Measurements from ENCODE around the gene SASS6.

The SASS6 gene

GRCh38 chr1:100101564-100101963 lies 31.2 kb downstream of the SASS6 start:
- H3K27me3 ChIP-seq = no peaks in the 10 kb centered on the region
- no peak for DNase-seq
- H3K4me3 ChIP-seq (ENCODE audit: low read depth, low read length) = no peak overlapping the region
- TF ChIP-seq CTCF (IDR thresholded peaks at IDR 0.05; ENCODE audit: low read depth, low read length) = no peak
- no peaks in the 10 kb centered on the region for H3K9me3 ChIP-seq
- no peaks in the 10 kb centered on the region for H3K4me1 ChIP-seq
- peaks cover 58% of the 10 kb centered on the region for H3K36me3 ChIP-seq

GRCh38 chr1:100100202-100100601 lies 32.5 kb downstream of the SASS6 start:
- Histone ChIP-seq H3K9me3 (no peaks in the 10 kb centered on the region), H3K27me3 (no peaks in the 10 kb centered on the region), H3K36me3 (peaks cover 49% of the 10 kb centered on the region), H3K4me3 (ENCODE audit: low read depth, low read length) (no peak overlapping the region), H3K4me1 (no peaks in the 10 kb centered on the region)
- no peak for TF ChIP-seq CTCF (IDR thresholded peaks at IDR 0.05; ENCODE audit: low read depth, low read length)
- no peak for DNase-seq

GRCh38 chr1:100090471-100090870 lies 42.3 kb downstream of the SASS6 start:
- DNase-seq = no peak
- Histone ChIP-seq H3K27me3 (no peaks in the 10 kb centered on the region), H3K36me3 (peaks cover 10% of the 10 kb centered on the region; the same call in 1 of the 2 replicates), H3K9me3 (no peaks in the 10 kb centered on the region), H3K4me3 (ENCODE audit: low read depth, low read length) (no peak overlapping the region), H3K4me1 (0 out of 2 replicates have a peak, but pooled peaks cover 2% of the 10 kb centered on the region)
- TF ChIP-seq CTCF (IDR thresholded peaks at IDR 0.05; ENCODE audit: low read depth, low read length) = no peak

- Histone ChIP-seq H3K4me3 (ENCODE audit: low read depth, low read length) (no peak overlapping the region), H3K4me1 (0 out of 2 replicates have a peak, but pooled peaks cover 2% of the 10 kb centered on the region), H3K9me3 (no peaks in the 10 kb centered on the region), H3K27me3 (no peaks in the 10 kb centered on the region), H3K36me3 (peaks cover 15% of the 10 kb centered on the region; the same call in 1 of the 2 replicates)
- DNase-seq = no peak
- TF ChIP-seq CTCF (IDR thresholded peaks at IDR 0.05; ENCODE audit: low read depth, low read length) = no peak
Observed at GRCh38 chr1:100089082-100089481, 43.6 kb downstream of the SASS6 start.

- Histone ChIP-seq H3K4me3 (ENCODE audit: low read depth, low read length) (no peak overlapping the region), H3K36me3 (peaks cover 25% of the 10 kb centered on the region), H3K27me3 (no peaks in the 10 kb centered on the region), H3K4me1 (0 out of 2 replicates have a peak, but pooled peaks cover 2% of the 10 kb centered on the region), H3K9me3 (no peaks in the 10 kb centered on the region)
- TF ChIP-seq CTCF (IDR thresholded peaks at IDR 0.05; ENCODE audit: low read depth, low read length) = no peak
- no peak for DNase-seq
Observed at GRCh38 chr1:100087396-100087795, 45.3 kb downstream of the SASS6 start.

GRCh38 chr1:100080331-100080730 lies 52.4 kb downstream of the SASS6 start:
- DNase-seq = no peak
- Histone ChIP-seq H3K36me3 (peaks cover 60% of the 10 kb centered on the region), H3K27me3 (no peaks in the 10 kb centered on the region), H3K9me3 (no peaks in the 10 kb centered on the region), H3K4me3 (ENCODE audit: low read depth, low read length) (no peak overlapping the region), H3K4me1 (no peaks in the 10 kb centered on the region)
- TF ChIP-seq CTCF (IDR thresholded peaks at IDR 0.05; ENCODE audit: low read depth, low read length) = no peak
